ENCODE measurements around the gene CREB3L2. TPM values are rescaled to one million over a fixed set of nuclear protein-coding genes. Genes with fewer than 3 reads are reported as not detected.

CREB3L2 gene
- total and polyA plus RNA-seq, 4 donors: 7.4 to 89.1 (median 44.0) TPM

GRCh38 chr7:137862358-137862757 lies 139.5 kb downstream of the CREB3L2 start:
- H3K9me3 ChIP-seq (ENCODE audit: control insufficient read depth in 4 of 4, insufficient read depth in 3 of 4, low read length in 3 of 4): peaks cover 0 to 5% (median 0%) of the 10 kb centered on the region in 4 donors
- no peak overlapping the region for H3K4me3 ChIP-seq
- no peaks in the 10 kb centered on the region for H3K27me3 ChIP-seq (ENCODE audit: control insufficient read depth in 3 of 3, insufficient read depth in 3 of 3, low read length in 2 of 3)
- H3K9ac ChIP-seq (ENCODE audit: insufficient read depth in 1 of 2, low read length in 2 of 2): no peak overlapping the region
- DNase-seq: no peak
- no peak for ATAC-seq (ENCODE audit: insufficient read depth, low FRiP score)
- 21 to 36% methylated on average over 4 of the region's 4 CpGs for WGBS, 2 donors
- H3K36me3 ChIP-seq (ENCODE audit: control insufficient read depth in 4 of 4, insufficient read depth in 4 of 4, low read length in 4 of 4): peaks cover 1 to 9% (median 4%) of the 10 kb centered on the region in 4 donors
- H3K27ac ChIP-seq (ENCODE audit: low read depth in 1 of 2, low read length in 1 of 2): no peak overlapping the region
- TF ChIP-seq CTCF (IDR thresholded peaks at IDR 0.05; ENCODE audit: control extremely low read depth, extremely low read depth): no peak
- peaks cover 0 to 3% (median 0%) of the 10 kb centered on the region in 5 donors for H3K4me1 ChIP-seq (ENCODE audit: control insufficient read depth in 5 of 5, insufficient read depth in 5 of 5, low read length in 5 of 5)

- DNase-seq: no peak
- H3K9me3 ChIP-seq (ENCODE audit: control insufficient read depth in 4 of 4, insufficient read depth in 3 of 4, low read length in 3 of 4): no peaks in the 10 kb centered on the region
- no peak for TF ChIP-seq CTCF (IDR thresholded peaks at IDR 0.05; ENCODE audit: control extremely low read depth, extremely low read depth)
- no peak overlapping the region for H3K9ac ChIP-seq (ENCODE audit: insufficient read depth in 1 of 2, low read length in 2 of 2)
- no peak for ATAC-seq (ENCODE audit: insufficient read depth, low FRiP score)
- H3K4me3 ChIP-seq: no peak overlapping the region
- H3K27me3 ChIP-seq (ENCODE audit: control insufficient read depth in 3 of 3, insufficient read depth in 3 of 3, low read length in 2 of 3): no peaks in the 10 kb centered on the region
- peaks cover 0 to 3% (median 0%) of the 10 kb centered on the region in 5 donors for H3K4me1 ChIP-seq (ENCODE audit: control insufficient read depth in 5 of 5, insufficient read depth in 5 of 5, low read length in 5 of 5)
- H3K36me3 ChIP-seq (ENCODE audit: control insufficient read depth in 4 of 4, insufficient read depth in 4 of 4, low read length in 4 of 4): peaks cover 0 to 4% (median 3%) of the 10 kb centered on the region in 4 donors
- H3K27ac ChIP-seq (ENCODE audit: low read depth in 1 of 2, low read length in 1 of 2): no peak overlapping the region
- WGBS, 2 donors: 98 to 99% methylated on average over 2 of the region's 2 CpGs
Measured at GRCh38 chr7:137860542-137860941, 141.3 kb downstream of the CREB3L2 start.

- H3K4me3 ChIP-seq: no peak overlapping the region
- H3K9me3 ChIP-seq (ENCODE audit: control insufficient read depth in 4 of 4, insufficient read depth in 3 of 4, low read length in 3 of 4): no peaks in the 10 kb centered on the region
- peaks cover 0 to 9% (median 7%) of the 10 kb centered on the region in 3 donors for H3K27me3 ChIP-seq (ENCODE audit: control insufficient read depth in 3 of 3, insufficient read depth in 3 of 3, low read length in 2 of 3)
- 97 to 98% methylated on average over 1 of the region's 1 CpG for WGBS, 2 donors
- H3K27ac ChIP-seq (ENCODE audit: low read depth in 1 of 2, low read length in 1 of 2): no peak overlapping the region
- no peaks in the 10 kb centered on the region for H3K36me3 ChIP-seq (ENCODE audit: control insufficient read depth in 4 of 4, insufficient read depth in 4 of 4, low read length in 4 of 4)
- ATAC-seq (ENCODE audit: insufficient read depth, low FRiP score): no peak
- no peaks in the 10 kb centered on the region for H3K4me1 ChIP-seq (ENCODE audit: control insufficient read depth in 5 of 5, insufficient read depth in 5 of 5, low read length in 5 of 5)
- no peak for TF ChIP-seq CTCF (IDR thresholded peaks at IDR 0.05; ENCODE audit: control extremely low read depth, extremely low read depth)
- no peak overlapping the region for H3K9ac ChIP-seq (ENCODE audit: insufficient read depth in 1 of 2, low read length in 2 of 2)
- no peak for DNase-seq
Measured at GRCh38 chr7:137853053-137853452, 148.8 kb downstream of the CREB3L2 start.

- no peaks in the 10 kb centered on the region for H3K9me3 ChIP-seq (ENCODE audit: control insufficient read depth in 4 of 4, insufficient read depth in 3 of 4, low read length in 3 of 4)
- no peak for DNase-seq
- no peak for ATAC-seq (ENCODE audit: insufficient read depth, low FRiP score)
- H3K4me1 ChIP-seq (ENCODE audit: control insufficient read depth in 5 of 5, insufficient read depth in 5 of 5, low read length in 5 of 5): peaks cover 0 to 7% (median 0%) of the 10 kb centered on the region in 5 donors
- H3K27me3 ChIP-seq (ENCODE audit: control insufficient read depth in 3 of 3, insufficient read depth in 3 of 3, low read length in 2 of 3): peaks cover 0 to 18% (median 15%) of the 10 kb centered on the region in 3 donors
- no peak overlapping the region for H3K27ac ChIP-seq (ENCODE audit: low read depth in 1 of 2, low read length in 1 of 2)
- no peaks in the 10 kb centered on the region for H3K36me3 ChIP-seq (ENCODE audit: control insufficient read depth in 4 of 4, insufficient read depth in 4 of 4, low read length in 4 of 4)
- H3K9ac ChIP-seq (ENCODE audit: insufficient read depth in 1 of 2, low read length in 2 of 2): no peak overlapping the region
- H3K4me3 ChIP-seq: no peak overlapping the region
- TF ChIP-seq CTCF (IDR thresholded peaks at IDR 0.05; ENCODE audit: control extremely low read depth, extremely low read depth): no peak
Measured at GRCh38 chr7:137852108-137852507, 149.8 kb downstream of the CREB3L2 start.
